ENCODE results near the gene THADA.

The THADA gene

DNA sequence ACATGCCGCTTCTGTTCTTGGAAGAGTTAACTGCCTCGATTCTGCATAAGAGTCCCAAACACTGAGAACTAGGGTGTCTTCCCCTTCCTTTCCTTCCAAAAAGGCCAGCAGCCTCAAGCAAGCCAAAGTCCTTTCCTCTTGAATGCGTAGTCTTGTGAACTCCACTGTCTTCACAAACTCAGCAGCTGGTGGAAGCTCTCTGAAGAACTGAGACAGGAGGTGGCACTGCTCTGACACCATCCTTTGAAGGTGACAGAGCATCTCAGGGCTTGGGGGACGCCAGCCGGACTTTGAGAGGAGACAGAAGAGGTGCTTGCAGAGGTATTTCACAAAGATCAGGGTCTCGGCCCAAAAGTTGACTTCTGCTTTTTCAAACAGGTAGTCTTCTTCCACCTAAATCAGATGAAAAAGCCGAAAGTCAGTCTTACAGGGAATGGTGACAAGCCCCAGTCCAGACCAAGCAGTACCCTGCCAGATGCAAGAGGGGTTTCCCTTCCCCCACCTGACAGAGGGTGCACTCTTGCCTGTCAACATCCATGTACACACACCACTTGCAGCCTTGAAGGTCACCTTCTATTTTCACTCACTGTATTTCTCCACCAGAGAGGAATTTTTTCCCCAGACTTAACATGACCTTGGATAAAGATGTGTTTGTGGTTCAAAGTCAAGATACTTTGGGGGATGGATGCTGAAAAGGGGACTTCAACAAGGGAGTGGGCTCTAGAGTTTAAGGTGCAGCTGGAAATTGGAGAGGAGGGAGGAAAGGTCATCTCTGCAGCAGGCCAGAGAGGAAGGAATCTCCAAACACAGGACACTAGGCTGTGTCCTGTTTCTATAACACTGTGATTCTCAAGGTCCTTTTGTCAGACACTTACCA lies 364.6 kb downstream of the THADA start:
- H3K9me3 ChIP-seq (ENCODE audit: insufficient read depth, low read length) = no peaks in the 10 kb centered on the region
- H3K4me2 ChIP-seq (ENCODE audit: low read length) = no peak overlapping the region
- H2AFZ ChIP-seq (ENCODE audit: low read depth, low read length) = no peak overlapping the region
- peak overlapping the region; percentile 4; the same call in 1 of the 2 replicates for H3K27ac ChIP-seq (ENCODE audit: low read length)
- TF ChIP-seq EZH2phosphoT487 (IDR thresholded peaks at IDR 0.05; ENCODE audit: low read depth) = no peak
- TF ChIP-seq, protein P1, sequence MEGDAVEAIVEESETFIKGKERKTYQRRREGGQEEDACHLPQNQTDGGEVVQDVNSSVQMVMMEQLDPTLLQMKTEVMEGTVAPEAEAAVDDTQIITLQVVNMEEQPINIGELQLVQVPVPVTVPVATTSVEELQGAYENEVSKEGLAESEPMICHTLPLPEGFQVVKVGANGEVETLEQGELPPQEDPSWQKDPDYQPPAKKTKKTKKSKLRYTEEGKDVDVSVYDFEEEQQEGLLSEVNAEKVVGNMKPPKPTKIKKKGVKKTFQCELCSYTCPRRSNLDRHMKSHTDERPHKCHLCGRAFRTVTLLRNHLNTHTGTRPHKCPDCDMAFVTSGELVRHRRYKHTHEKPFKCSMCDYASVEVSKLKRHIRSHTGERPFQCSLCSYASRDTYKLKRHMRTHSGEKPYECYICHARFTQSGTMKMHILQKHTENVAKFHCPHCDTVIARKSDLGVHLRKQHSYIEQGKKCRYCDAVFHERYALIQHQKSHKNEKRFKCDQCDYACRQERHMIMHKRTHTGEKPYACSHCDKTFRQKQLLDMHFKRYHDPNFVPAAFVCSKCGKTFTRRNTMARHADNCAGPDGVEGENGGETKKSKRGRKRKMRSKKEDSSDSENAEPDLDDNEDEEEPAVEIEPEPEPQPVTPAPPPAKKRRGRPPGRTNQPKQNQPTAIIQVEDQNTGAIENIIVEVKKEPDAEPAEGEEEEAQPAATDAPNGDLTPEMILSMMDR (IDR thresholded peaks at IDR 0.05; ENCODE audit: low read depth, low read length) = peak; percentile 40; the same call in 1 of the 2 replicates
- no peaks in the 10 kb centered on the region for H4K20me1 ChIP-seq (ENCODE audit: insufficient read depth, low read length)
- H3K79me2 ChIP-seq (ENCODE audit: low read length) = peaks cover 20% of the 10 kb centered on the region
- no peak overlapping the region for H3K9ac ChIP-seq (ENCODE audit: low read length)
- no peak overlapping the region for H3K4me3 ChIP-seq (ENCODE audit: low read length)
- H3K36me3 ChIP-seq (replicated peaks; ENCODE audit: low read depth, low read length) = peaks cover 6% of the 10 kb centered on the region
- H3K4me1 ChIP-seq (ENCODE audit: low read length) = peaks cover 37% of the 10 kb centered on the region
- no peaks in the 10 kb centered on the region for H3K27me3 ChIP-seq (ENCODE audit: low read depth, low read length)

DNA sequence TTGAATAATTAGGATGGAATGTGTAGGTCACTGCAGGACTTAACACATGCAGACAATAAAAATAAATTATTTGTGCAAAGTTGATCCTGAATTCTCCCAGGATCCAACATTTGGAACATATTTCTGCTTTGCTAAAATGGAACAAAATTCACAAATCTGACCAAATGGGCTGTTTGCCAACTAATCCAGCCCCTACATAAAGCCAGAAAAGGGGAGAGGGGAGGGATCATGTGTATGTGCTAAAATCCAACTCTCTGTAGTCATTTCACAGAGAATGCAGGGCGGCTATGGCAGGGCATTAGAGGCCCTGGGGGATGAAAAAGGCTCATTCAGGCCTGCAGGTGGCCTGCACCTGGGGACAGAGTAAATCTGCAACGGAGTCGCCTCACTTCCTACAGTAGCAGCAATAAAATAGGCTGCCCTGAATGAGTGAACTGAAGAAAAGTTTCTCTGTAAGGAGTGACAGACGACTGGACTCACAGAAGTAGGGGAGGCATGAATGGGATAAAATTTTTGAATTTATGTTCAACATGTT lies 365.4 kb downstream of the THADA start:
- Histone ChIP-seq H4K20me1 (ENCODE audit: insufficient read depth, low read length) (no peaks in the 10 kb centered on the region), H3K4me2 (ENCODE audit: low read length) (no peak overlapping the region), H3K4me1 (ENCODE audit: low read length) (peaks cover 37% of the 10 kb centered on the region), H3K9me3 (ENCODE audit: insufficient read depth, low read length) (no peaks in the 10 kb centered on the region), H3K79me2 (ENCODE audit: low read length) (peaks cover 28% of the 10 kb centered on the region), H3K27me3 (ENCODE audit: low read depth, low read length) (no peaks in the 10 kb centered on the region), H3K4me3 (ENCODE audit: low read length) (no peak overlapping the region), H3K9ac (ENCODE audit: low read length) (no peak overlapping the region), H3K27ac (ENCODE audit: low read length) (0 out of 2 replicates have a peak overlapping the region, but pooled peaks have one; percentile 4), H3K36me3 (replicated peaks; ENCODE audit: low read depth, low read length) (peaks cover 6% of the 10 kb centered on the region), H2AFZ (ENCODE audit: low read depth, low read length) (no peak overlapping the region)
- TF ChIP-seq EZH2phosphoT487 (IDR thresholded peaks at IDR 0.05; ENCODE audit: low read depth) = no peak
- TF ChIP-seq, protein P1 (IDR thresholded peaks at IDR 0.05; ENCODE audit: low read depth, low read length) = no peak

DNA sequence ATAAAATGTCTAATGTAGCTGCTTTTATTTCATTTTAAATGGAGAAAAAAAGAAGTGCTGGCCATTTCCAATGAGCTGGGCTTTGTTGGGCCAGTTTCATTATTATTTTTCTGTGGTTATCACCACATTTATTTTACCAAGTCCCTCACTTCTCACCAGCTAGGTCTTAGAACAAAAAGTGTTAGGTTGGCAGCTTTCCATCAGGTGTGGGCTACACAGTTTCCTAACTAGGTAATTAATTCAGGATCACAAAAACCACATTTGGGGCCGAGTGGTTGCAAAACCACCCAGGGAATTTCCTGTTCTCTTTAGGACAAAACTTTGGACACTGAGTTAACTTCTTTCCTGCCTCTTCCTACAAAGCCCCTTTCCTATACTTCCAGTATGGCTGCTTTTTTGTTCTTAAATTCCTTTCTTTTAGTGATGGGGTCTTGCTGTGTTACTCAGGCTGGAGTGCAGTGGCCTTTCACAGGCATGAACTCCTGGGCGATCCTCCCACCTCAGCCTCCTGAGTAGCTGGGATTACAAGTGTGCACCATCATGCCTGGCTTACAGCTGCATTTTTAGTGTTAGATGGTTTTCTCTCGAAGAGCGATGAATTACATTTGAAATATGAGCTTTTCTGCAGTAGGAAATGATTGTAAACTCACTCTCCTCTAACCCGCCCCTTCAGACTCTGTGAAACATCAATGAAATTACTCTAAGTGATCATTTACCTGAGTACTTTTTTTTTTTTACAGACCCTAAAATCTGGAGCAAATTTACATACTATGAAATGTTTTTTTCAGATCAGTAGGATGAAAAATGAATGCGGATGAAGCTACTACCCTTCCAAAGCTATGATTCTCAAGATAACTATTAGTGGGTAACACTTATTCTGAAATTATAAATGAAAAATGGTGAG lies 366.8 kb downstream of the THADA start:
- Histone ChIP-seq H3K4me1 (ENCODE audit: low read length) (peaks cover 36% of the 10 kb centered on the region), H3K79me2 (ENCODE audit: low read length) (peaks cover 42% of the 10 kb centered on the region), H3K9ac (ENCODE audit: low read length) (peak overlapping the region; percentile 99; the same call in 1 of the 2 replicates), H4K20me1 (ENCODE audit: insufficient read depth, low read length) (peaks cover 7% of the 10 kb centered on the region; the same call in 1 of the 2 replicates), H3K36me3 (replicated peaks; ENCODE audit: low read depth, low read length) (peaks cover 12% of the 10 kb centered on the region), H3K27me3 (ENCODE audit: low read depth, low read length) (no peaks in the 10 kb centered on the region), H3K27ac (ENCODE audit: low read length) (peak overlapping the region; percentile 88), H2AFZ (ENCODE audit: low read depth, low read length) (no peak overlapping the region), H3K9me3 (ENCODE audit: insufficient read depth, low read length) (no peaks in the 10 kb centered on the region), H3K4me2 (ENCODE audit: low read length) (peak overlapping the region; percentile 91), H3K4me3 (ENCODE audit: low read length) (no peak overlapping the region)
- TF ChIP-seq, protein P1 (IDR thresholded peaks at IDR 0.05; ENCODE audit: low read depth, low read length) = no peak
- no peak for TF ChIP-seq EZH2phosphoT487 (IDR thresholded peaks at IDR 0.05; ENCODE audit: low read depth)
